HG02623 (cell line): ENCODE measurements around the gene NAA25.
"Not testable (repeated sequence)": the region's sequence is repeated elsewhere in the genome, so short reads cannot be mapped to it uniquely, and the experiment has no call there.

ENCODE experiments used
- ATAC-seq: cut with Tn5 transposase; IDR thresholded peaks from one replicate; pipeline ENCODE4 v1.9.1; 2021; ENCODE audit warnings: moderate library complexity; ENCODE audit not compliant: unreplicated experiment

The NAA25 gene

GRCh38 chr12:112010415-112011344 lies 97.9 kb downstream of the NAA25 start:
- no peak for ATAC-seq

- ATAC-seq, result not testable (repeated sequence)
These were observed 99.0 kb downstream of the NAA25 start for GRCh38 chr12:112009596-112009995.

- ATAC-seq, result no peak
These were observed 99.7 kb downstream of the NAA25 start for GRCh38 chr12:112008918-112009317.

GRCh38 chr12:112007945-112008344 lies 100.6 kb downstream of the NAA25 start:
- ATAC-seq, result no peak

GRCh38 chr12:112005419-112006395 lies 102.9 kb downstream of the NAA25 start:
- ATAC-seq, result no peak

- no peak for ATAC-seq
These were observed 104.5 kb downstream of the NAA25 start for GRCh38 chr12:112004041-112004440.

GRCh38 chr12:112001576-112001975 lies 107.0 kb downstream of the NAA25 start:
- no peak for ATAC-seq

- no peak for ATAC-seq
These were observed 107.8 kb downstream of the NAA25 start for GRCh38 chr12:112000820-112001219.

- ATAC-seq, result not testable (repeated sequence)
These were observed 109.5 kb downstream of the NAA25 start for GRCh38 chr12:111999129-111999528.

- ATAC-seq, result no peak
These were observed 110.6 kb downstream of the NAA25 start for GRCh38 chr12:111998015-111998414.

GRCh38 chr12:111997300-111997699 lies 111.3 kb downstream of the NAA25 start:
- no peak for ATAC-seq

GRCh38 chr12:111995782-111996480 lies 112.7 kb downstream of the NAA25 start:
- no peak for ATAC-seq

GRCh38 chr12:111994211-111995111 lies 114.1 kb downstream of the NAA25 start:
- ATAC-seq, result not testable (repeated sequence)

- ATAC-seq, result no peak
These were observed 115.1 kb downstream of the NAA25 start for GRCh38 chr12:111993292-111994150.

- no peak for ATAC-seq
These were observed 116.1 kb downstream of the NAA25 start for GRCh38 chr12:111992464-111992863.

- ATAC-seq, result no peak
These were observed 116.6 kb downstream of the NAA25 start for GRCh38 chr12:111991946-111992345.

- no peak for ATAC-seq
These were observed 117.0 kb downstream of the NAA25 start for GRCh38 chr12:111991535-111991934.

- no peak for ATAC-seq
These were observed 123.8 kb downstream of the NAA25 start for GRCh38 chr12:111984820-111985219.

GRCh38 chr12:111981987-111982386 lies 126.6 kb downstream of the NAA25 start:
- no peak for ATAC-seq
